Measurements from ENCODE around the gene PAX6.

PAX6 gene

GRCh38 chr11:31798057-31798553 lies 13.0 kb downstream of the PAX6 start:
- no peak for DNase-seq (ENCODE audit: low spot score)

- no peak for DNase-seq (ENCODE audit: low spot score)
These were observed 13.7 kb downstream of the PAX6 start for GRCh38 chr11:31797190-31798056.

GRCh38 chr11:31796499-31797189 lies 14.5 kb downstream of the PAX6 start:
- no peak for DNase-seq (ENCODE audit: low spot score)

GRCh38 chr11:31795706-31796498 lies 15.2 kb downstream of the PAX6 start:
- DNase-seq (ENCODE audit: low spot score): no peak

GRCh38 chr11:31794548-31794947 lies 16.6 kb downstream of the PAX6 start:
- no peak for DNase-seq (ENCODE audit: low spot score)

- DNase-seq (ENCODE audit: low spot score): no peak
These were observed 17.9 kb downstream of the PAX6 start for GRCh38 chr11:31793264-31793663.

- no peak for DNase-seq (ENCODE audit: low spot score)
These were observed 18.7 kb downstream of the PAX6 start for GRCh38 chr11:31792456-31792855.

- DNase-seq (ENCODE audit: low spot score): no peak
These were observed 19.1 kb downstream of the PAX6 start for GRCh38 chr11:31792036-31792435.

GRCh38 chr11:31790649-31791048 lies 20.5 kb downstream of the PAX6 start:
- DNase-seq (ENCODE audit: low spot score): no peak

- no peak for DNase-seq (ENCODE audit: low spot score)
These were observed 23.0 kb downstream of the PAX6 start for GRCh38 chr11:31788085-31788484.

- DNase-seq (ENCODE audit: low spot score): no peak
These were observed 24.0 kb downstream of the PAX6 start for GRCh38 chr11:31786996-31787685.

GRCh38 chr11:31784611-31785010 lies 26.5 kb downstream of the PAX6 start:
- no peak for DNase-seq (ENCODE audit: low spot score)

GRCh38 chr11:31783252-31783651 lies 27.9 kb downstream of the PAX6 start:
- DNase-seq (ENCODE audit: low spot score): no peak

GRCh38 chr11:31782257-31782656 lies 28.9 kb downstream of the PAX6 start:
- no peak for DNase-seq (ENCODE audit: low spot score)

- no peak for DNase-seq (ENCODE audit: low spot score)
These were observed 30.6 kb downstream of the PAX6 start for GRCh38 chr11:31780480-31780971.

- DNase-seq (ENCODE audit: low spot score): no peak
These were observed 31.0 kb downstream of the PAX6 start for GRCh38 chr11:31780078-31780477.

- no peak for DNase-seq (ENCODE audit: low spot score)
These were observed 31.7 kb downstream of the PAX6 start for GRCh38 chr11:31779374-31779791.

GRCh38 chr11:31772412-31772811 lies 38.7 kb downstream of the PAX6 start:
- no peak for DNase-seq (ENCODE audit: low spot score)

GRCh38 chr11:31770011-31770700 lies 41.0 kb downstream of the PAX6 start:
- DNase-seq (ENCODE audit: low spot score): no peak

GRCh38 chr11:31768749-31769640 lies 42.1 kb downstream of the PAX6 start:
- DNase-seq (ENCODE audit: low spot score): no peak

All from HuH-7.5 (cell line).